GM04504 (cell line): ENCODE measurements around the gene CASP10.
"Not testable (repeated sequence)": the region's sequence is repeated elsewhere in the genome, so short reads cannot be mapped to it uniquely, and the experiment has no call there.

ENCODE experiments used
- DNase-seq: peaks from one replicate; pipeline ENCODE4 v3.0.0-alpha.2; 2012; ENCODE audit warnings: low read depth

CASP10 gene

GRCh38 chr2:201182650-201183364 lies at the start of gene CASP10:
CASP10 (plus strand) TSS chr2:201183141; CDS start chr2:201185778, 2,637 bp downstream.
- DNase-seq, result peak; percentile 46

GRCh38 chr2:201135386-201135785 lies 47.6 kb upstream of the CASP10 start:
- DNase-seq, result no peak

- no peak for DNase-seq
Measured at GRCh38 chr2:201136889-201137321, 46.0 kb upstream of the CASP10 start.

GRCh38 chr2:201137505-201138400 lies 45.2 kb upstream of the CASP10 start:
- no peak for DNase-seq

- no peak for DNase-seq
Measured at GRCh38 chr2:201138401-201138970, 44.5 kb upstream of the CASP10 start.

- DNase-seq, result not testable (repeated sequence)
Measured at GRCh38 chr2:201138986-201139781, 43.8 kb upstream of the CASP10 start.

- DNase-seq, result no peak
Measured at GRCh38 chr2:201139836-201140604, 42.9 kb upstream of the CASP10 start.

GRCh38 chr2:201144101-201145051 lies 38.6 kb upstream of the CASP10 start:
- DNase-seq, result no peak

- no peak for DNase-seq
Measured at GRCh38 chr2:201148434-201148990, 34.4 kb upstream of the CASP10 start.

GRCh38 chr2:201149064-201149820 lies 33.7 kb upstream of the CASP10 start:
- DNase-seq, result peak; percentile 68

- not testable (repeated sequence) for DNase-seq
Measured at GRCh38 chr2:201149821-201150165, 33.1 kb upstream of the CASP10 start.

GRCh38 chr2:201150454-201151020 lies 32.4 kb upstream of the CASP10 start:
- no peak for DNase-seq

- peak; percentile 74 for DNase-seq
Measured at GRCh38 chr2:201151127-201151981, 31.6 kb upstream of the CASP10 start.

GRCh38 chr2:201152517-201152916 lies 30.4 kb upstream of the CASP10 start:
- no peak for DNase-seq

GRCh38 chr2:201152999-201153815 lies 29.7 kb upstream of the CASP10 start:
- no peak for DNase-seq

- no peak for DNase-seq
Measured at GRCh38 chr2:201154615-201155399, 28.1 kb upstream of the CASP10 start.
